NCI-H146 treated with DMSO at 0.1 percent for 48 hours (cell line): ENCODE data around the gene PDGFC.
"Not testable (repeated sequence)": the region's sequence is repeated elsewhere in the genome, so short reads cannot be mapped to it uniquely, and the experiment has no call there.

ENCODE experiments used
- DNase-seq: peaks from one replicate; lab custom pipeline; 2025; ENCODE audit not compliant: unreplicated experiment; lab: John Stamatoyannopoulos, UW

The PDGFC gene

GRCh38 chr4:156952078-156952759 is 19.4 kb downstream of the PDGFC start:
- DNase-seq = no peak

DNA sequence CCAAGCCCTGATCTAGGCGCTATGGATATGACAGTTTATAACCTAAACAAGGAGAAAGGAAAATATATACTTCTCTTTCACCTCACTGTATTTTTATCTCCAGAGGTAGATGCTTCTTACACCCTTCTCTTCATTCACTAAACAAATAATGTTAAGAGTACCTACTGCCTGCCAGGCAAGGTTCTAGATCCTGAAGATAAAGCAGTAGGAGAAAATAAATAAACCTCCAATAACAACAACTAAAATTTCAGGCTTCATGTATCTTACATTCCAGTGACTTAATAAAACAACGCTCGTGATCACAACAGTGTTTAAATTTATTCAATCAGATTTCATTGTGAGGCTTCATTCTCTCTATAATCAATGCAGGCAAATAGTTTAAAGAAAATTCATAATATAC is 20.7 kb downstream of the PDGFC start:
- DNase-seq = no peak

- DNase-seq = no peak
Measured at GRCh38 chr4:156950090-156950489, 21.5 kb downstream of the PDGFC start.

GRCh38 chr4:156949373-156949814 is 22.2 kb downstream of the PDGFC start:
- DNase-seq = no peak

GRCh38 chr4:156948738-156949137 is 22.9 kb downstream of the PDGFC start:
- no peak for DNase-seq

DNA sequence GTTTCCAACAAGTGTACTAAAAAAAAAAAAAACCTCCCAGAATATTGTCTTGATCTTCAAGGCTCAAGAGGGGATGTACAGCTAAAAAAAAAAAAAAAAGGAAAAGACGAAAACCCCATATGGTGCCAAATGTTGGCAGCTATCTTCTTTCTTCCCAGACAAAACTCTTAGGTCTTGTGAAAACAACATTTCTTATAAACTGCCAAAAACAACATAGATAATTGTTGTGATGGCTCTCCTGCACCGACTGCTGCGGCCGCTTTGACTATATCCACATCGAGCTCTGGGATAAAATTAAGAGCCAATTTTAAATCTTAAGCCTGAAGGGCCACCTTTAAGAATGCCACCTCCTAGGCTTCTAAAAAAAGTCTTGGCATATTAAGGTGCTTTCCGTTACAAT is 23.5 kb downstream of the PDGFC start:
- DNase-seq = no peak

GRCh38 chr4:156946516-156947424 is 24.8 kb downstream of the PDGFC start:
- DNase-seq = no peak

GRCh38 chr4:156945532-156945931 is 26.1 kb downstream of the PDGFC start:
- DNase-seq = no peak

- DNase-seq = no peak
Measured at GRCh38 chr4:156942991-156943390, 28.6 kb downstream of the PDGFC start.

- peak; percentile 62 for DNase-seq
Measured at GRCh38 chr4:156941940-156942548, 29.6 kb downstream of the PDGFC start.

DNA sequence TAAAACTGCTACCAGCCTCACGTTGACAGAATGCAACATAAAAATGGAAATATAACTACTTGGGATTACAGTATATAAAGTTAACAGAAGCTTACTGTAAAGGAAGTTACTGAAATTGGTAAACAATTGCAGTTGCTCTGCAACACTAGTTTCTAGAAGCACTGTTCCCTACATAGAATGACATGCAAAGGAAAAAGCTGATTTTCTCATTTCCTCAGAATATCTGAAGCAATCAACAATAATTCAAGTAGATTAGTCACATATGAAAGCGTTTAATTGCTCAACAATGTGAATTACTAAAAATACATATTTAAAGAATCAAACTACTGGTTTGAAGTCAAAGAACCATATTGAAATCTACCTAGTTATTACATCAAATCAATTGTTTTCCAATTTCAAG is 31.8 kb downstream of the PDGFC start:
- DNase-seq = no peak

GRCh38 chr4:156939139-156939538 is 32.5 kb downstream of the PDGFC start:
- DNase-seq = no peak

DNA sequence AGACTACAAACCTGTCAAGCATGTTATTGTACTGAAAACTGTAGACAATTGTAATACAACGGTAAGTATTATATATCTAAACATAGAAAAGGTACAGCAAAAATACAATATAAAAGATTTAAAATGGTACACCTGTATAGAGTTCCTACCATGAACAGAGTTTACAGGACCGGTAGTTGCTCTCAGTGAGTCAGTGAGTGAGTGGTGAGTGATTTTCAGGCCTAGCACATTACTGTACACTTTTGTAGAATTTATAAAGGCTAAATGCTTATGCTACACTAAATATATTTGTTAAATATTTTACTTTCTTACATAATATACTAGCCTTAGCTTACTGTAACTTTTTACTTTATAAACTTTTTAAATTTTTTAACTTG is 37.4 kb downstream of the PDGFC start:
- no peak for DNase-seq

- no peak for DNase-seq
Measured at GRCh38 chr4:156933633-156934258, 37.9 kb downstream of the PDGFC start.

GRCh38 chr4:156932360-156932759 is 39.2 kb downstream of the PDGFC start:
- DNase-seq = not testable (repeated sequence)

GRCh38 chr4:156931267-156931666 is 40.3 kb downstream of the PDGFC start:
- no peak for DNase-seq

DNA sequence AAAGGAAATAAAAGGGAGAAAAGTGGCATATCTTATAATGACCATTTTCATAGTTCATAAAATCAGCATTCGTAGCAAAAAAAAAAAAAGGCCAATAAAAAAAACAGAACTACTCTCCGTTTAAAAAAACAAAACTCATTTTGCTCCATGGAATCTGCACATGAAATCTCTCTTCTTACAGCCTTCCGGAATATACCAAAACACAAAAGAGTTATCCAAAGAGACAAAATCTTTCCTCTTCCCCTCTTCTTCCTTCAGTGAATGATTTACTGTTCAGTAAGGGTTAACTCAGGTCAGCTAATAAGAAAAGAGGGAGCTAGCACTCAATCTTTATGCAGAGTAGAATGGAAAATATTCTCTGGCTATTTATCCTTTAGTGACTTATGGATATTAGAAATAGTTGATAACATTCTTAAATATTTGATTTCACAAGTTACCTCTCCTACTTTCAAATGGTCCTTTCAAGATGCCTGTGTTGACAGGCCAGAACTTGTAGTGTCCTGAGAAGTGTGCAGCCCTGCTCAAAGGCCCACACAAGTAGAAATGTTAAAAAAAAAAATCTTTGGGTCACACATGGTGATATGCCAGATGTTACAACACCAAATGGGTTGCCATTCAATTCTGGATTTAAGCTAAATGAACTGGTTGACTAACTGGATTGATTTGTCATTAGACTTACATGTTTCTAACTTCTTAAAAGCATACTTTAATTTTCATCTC is 42.1 kb downstream of the PDGFC start:
- DNase-seq = no peak

DNA sequence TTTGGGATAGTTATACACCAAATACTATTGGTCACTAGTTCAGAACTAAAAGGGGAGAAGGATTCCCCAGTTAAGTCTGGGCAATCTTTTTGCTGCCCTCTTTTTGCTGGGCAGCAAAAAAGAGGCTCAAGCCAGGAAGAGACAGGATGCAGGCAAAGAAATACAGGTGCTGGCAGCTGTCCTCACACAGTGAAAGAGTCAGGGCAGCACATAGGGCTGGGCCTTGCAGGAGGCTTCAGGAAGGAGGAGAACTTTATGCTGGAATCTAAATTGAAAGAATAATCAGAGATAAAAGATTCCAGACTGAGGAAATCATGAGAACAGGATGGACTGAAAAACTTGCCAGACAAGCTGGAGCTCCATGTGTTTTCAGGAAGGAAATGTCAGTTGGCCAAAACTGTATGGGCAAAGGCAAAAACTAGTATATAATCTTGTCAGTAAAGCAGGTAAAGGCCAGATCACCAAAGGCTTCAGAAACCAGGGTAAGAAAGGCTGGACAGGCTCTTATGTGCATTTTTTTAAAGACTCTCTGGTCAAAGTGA is 46.8 kb downstream of the PDGFC start:
- DNase-seq = no peak

DNA sequence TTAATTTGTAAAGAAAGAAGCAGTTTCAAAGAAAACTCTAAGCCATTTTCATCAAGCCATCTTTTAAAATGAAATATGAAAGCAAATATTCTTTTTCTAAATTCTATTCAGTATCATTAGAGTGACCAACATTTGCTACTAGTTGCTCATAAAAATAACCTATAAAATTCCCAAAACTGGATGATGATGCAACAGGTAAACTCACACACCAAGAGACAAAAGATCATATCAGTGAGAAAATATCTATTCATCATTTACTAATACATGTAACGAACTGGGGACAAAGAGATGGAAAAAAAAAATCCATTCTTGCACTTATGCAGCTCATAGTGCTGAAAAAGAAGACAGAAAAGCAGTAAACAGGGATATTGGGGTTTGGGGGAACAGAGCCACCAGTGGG is 48.1 kb downstream of the PDGFC start:
- DNase-seq = no peak

DNA sequence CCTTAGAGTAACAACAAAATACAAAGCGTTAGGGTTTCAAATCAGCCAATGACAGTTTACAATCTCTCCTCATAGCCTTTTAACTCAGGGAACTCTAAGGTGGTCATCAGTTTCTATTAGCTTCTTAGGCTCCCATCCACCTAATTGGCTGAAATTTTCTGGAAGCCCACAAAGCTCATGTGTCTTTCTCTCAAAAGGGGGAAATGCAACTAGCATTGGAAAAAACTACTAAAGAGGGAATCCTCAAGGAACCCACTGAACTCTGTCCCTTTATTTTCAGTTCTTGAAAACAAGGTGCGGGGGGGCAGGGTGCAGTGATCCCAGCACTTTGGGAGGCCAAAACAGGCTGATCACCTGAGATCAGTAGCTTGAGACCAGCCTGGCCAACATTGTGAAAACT is 56.4 kb downstream of the PDGFC start:
- no peak for DNase-seq

DNA sequence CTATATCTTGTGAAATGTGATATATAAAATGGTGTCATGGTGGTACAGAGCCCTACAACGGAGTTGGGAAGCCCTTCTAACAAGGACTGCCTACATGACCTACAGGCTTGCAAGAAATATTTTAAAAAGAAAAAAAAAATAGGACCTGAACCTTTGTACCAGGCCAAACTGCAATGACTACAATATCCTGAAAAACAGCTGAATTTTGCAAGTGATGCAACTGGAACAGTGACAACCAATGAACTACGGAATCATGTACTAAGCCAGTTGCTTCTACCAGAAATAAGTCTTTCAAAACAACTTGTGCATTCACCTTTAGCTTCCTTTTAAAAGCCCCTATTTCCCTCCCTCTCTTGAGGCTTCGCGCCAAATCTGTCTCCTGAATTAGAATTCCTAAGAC is 58.4 kb downstream of the PDGFC start:
- DNase-seq = no peak
